SH-SY5Y (cell line): Measurements from ENCODE around the gene NOS3.

Experiments
- GATA2 ChIP-seq: IDR thresholded peaks from 2 replicates; pipeline ENCODE4 v1.6.1; 2011; ENCODE audit warnings: mild to moderate bottlenecking, low read depth, low read length
- GATA3 ChIP-seq: IDR thresholded peaks from 2 replicates; pipeline ENCODE4 v1.6.1; 2011; ENCODE audit warnings: low read depth, mild to moderate bottlenecking, low read length, moderate library complexity

- TF ChIP-seq GATA2 (no peak), GATA3 (no peak)
Observed at GRCh38 chr7:151047976-151048815, 57.4 kb downstream of the NOS3 start, which contains the start of gene ASIC3.
